SK-MEL-5 (cell line): ENCODE results near the gene KCNIP1. TPM values are rescaled to one million over a fixed set of nuclear protein-coding genes. Genes with fewer than 3 reads are reported as not detected.
"Not testable (repeated sequence)": the region's sequence is repeated elsewhere in the genome, so short reads cannot be mapped to it uniquely, and the experiment has no call there.

Source experiments
- DNase-seq: peaks from one replicate; pipeline ENCODE4 v3.0.0-alpha.2; 2016; ENCODE audit warnings: low read depth, low spot score
- in situ Hi-C: cut with HindIII; loops from 2 replicates; pipeline ENCODE4 v1.10.0; 2016; ENCODE audit warnings: low sequenced_read_pairs, high pct_unique_total_duplicates, low pct_unique_long_range_greater_than_20kb
- total RNA-seq: library from RNA; depleted of rRNA; stranded (reverse); fragments of >200 nt; shearing (Covaris generic); gene quantifications from 2 replicates; pipeline ENCODE4 v1.2.3, GENCODE V29; 2014

The KCNIP1 gene
- total RNA-seq, 1 experiment from 2014 or later = not detected

- DNase-seq = peak; percentile 74
- in situ Hi-C loops = no loop called here
Measured at GRCh38 chr5:170542691-170543293, 39.0 kb downstream of the KCNIP1 start.

- in situ Hi-C loops = no loop called here
- no peak for DNase-seq
Measured at GRCh38 chr5:170545313-170545712, 41.5 kb downstream of the KCNIP1 start.

GRCh38 chr5:170545811-170546210 lies 42.0 kb downstream of the KCNIP1 start:
- in situ Hi-C loops = no loop called here

GRCh38 chr5:170546282-170546681 lies 42.5 kb downstream of the KCNIP1 start:
- DNase-seq = no peak
- in situ Hi-C loops = no loop called here

More at GRCh38 chr5:170545811-170546210, 42.0 kb downstream of the KCNIP1 start:
- no peak for DNase-seq

GRCh38 chr5:170550382-170550781 lies 46.6 kb downstream of the KCNIP1 start:
- DNase-seq, in situ Hi-C loops: not testable (repeated sequence)

GRCh38 chr5:170551076-170551475 lies 47.3 kb downstream of the KCNIP1 start:
- in situ Hi-C loops = no loop called here
- DNase-seq = no peak

- DNase-seq = no peak
- in situ Hi-C loops = no loop called here
Measured at GRCh38 chr5:170551622-170552021, 47.8 kb downstream of the KCNIP1 start.

- in situ Hi-C loops = no loop called here
- no peak for DNase-seq
Measured at GRCh38 chr5:170552621-170553115, 48.8 kb downstream of the KCNIP1 start.

GRCh38 chr5:170553218-170553617 lies 49.4 kb downstream of the KCNIP1 start:
- in situ Hi-C loops = no loop called here
- no peak for DNase-seq

- in situ Hi-C loops = no loop called here
- DNase-seq = no peak
Measured at GRCh38 chr5:170554521-170555267, 50.9 kb downstream of the KCNIP1 start.

- DNase-seq = no peak
- in situ Hi-C loops = no loop called here
Measured at GRCh38 chr5:170557314-170557713, 53.5 kb downstream of the KCNIP1 start.

- DNase-seq = no peak
- in situ Hi-C loops = no loop called here
Measured at GRCh38 chr5:170559296-170559695, 55.5 kb downstream of the KCNIP1 start.

GRCh38 chr5:170560938-170561337 lies 57.1 kb downstream of the KCNIP1 start:
- in situ Hi-C loops = no loop called here
- DNase-seq = no peak

- in situ Hi-C loops = no loop called here
Measured at GRCh38 chr5:170562166-170562874, 58.5 kb downstream of the KCNIP1 start.

GRCh38 chr5:170562875-170563228 lies 59.0 kb downstream of the KCNIP1 start:
- DNase-seq = no peak
- in situ Hi-C loops = no loop called here

More at GRCh38 chr5:170562166-170562874, 58.5 kb downstream of the KCNIP1 start:
- DNase-seq = no peak

GRCh38 chr5:170563824-170564567 lies 60.2 kb downstream of the KCNIP1 start:
- in situ Hi-C loops = no loop called here
- no peak for DNase-seq

GRCh38 chr5:170565072-170565471 lies 61.3 kb downstream of the KCNIP1 start:
- DNase-seq = no peak

GRCh38 chr5:170569101-170569500 lies 65.3 kb downstream of the KCNIP1 start:
- in situ Hi-C loops = no loop called here
- DNase-seq = no peak

More at GRCh38 chr5:170565072-170565471, 61.3 kb downstream of the KCNIP1 start:
- in situ Hi-C loops = no loop called here
